ENCODE measurements around the gene TRIM2. TPM values are rescaled to one million over a fixed set of nuclear protein-coding genes. Genes with fewer than 3 reads are reported as not detected.

Gene TRIM2
- total RNA-seq, 1 donor from 2014 or later: 13.9 TPM

DNA sequence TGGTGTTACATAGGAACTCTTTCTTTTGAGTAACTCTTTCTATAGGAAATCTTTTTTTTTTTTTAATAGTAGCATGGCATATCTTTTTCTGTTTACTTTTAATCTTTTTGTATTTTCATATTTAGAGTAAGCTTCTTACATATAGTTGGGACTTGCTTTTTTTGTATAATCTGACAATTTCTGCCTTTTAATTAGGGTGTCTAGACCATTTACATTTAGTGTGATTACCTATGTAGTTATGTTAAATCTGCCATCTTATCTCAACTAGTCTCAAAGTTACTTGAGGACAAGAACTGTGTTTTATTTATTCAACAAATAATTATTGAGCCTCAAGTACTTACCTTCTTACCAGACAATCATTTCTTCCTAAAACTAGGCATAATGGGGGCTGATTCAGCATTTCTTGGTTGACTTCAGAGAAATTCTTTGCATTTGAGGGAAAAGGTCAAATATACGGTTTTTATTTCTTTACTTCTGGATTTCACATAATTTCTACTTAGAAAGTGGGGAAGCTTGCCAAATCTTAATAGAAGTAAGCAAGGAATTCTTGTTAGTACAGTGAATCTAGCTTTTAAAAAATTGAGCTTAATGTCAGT, 168.8 kb downstream of the TRIM2 start:
- no peak for DNase-seq (ENCODE audit: low read depth in 2 of 2)

DNA sequence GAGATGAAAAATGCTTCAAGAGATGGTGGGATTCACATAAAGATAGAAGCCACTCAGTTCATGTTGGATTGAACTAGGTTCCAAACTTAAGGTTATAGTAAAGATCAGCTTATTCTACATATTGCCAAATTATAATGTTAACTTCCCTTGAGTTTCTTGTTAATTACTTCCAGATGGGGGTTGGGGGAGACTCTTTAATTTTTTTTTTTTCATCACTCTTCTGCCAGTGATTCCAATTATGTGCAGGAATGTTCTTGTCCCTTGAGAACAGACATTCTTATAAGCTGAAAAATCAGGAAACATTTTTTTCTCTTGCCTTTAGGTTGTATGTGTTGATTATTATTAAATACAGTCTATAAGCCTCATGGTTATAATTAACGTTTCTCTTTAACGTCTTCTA, 170.2 kb downstream of the TRIM2 start:
- no peak for DNase-seq (ENCODE audit: low read depth in 2 of 2)

DNA sequence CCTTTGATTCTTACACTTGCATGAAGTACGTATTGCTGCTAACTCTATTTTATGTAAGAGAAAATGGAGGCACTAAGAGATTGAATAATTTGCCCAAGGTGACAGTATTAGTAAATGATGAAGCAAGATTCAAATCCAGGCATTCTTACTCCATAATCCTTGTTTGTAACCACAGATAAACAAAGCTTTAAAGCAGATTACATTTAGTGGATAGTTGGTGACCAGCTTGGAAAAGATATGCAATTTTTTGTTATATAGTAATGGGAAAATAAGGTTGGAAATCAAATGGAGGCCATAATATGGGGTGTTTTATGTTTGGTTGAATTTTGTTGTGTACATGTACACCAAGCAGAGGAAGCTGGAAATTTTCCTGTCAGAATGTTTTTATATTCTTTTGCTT, 171.1 kb downstream of the TRIM2 start:
- no peak for DNase-seq (ENCODE audit: low read depth in 2 of 2)

DNA sequence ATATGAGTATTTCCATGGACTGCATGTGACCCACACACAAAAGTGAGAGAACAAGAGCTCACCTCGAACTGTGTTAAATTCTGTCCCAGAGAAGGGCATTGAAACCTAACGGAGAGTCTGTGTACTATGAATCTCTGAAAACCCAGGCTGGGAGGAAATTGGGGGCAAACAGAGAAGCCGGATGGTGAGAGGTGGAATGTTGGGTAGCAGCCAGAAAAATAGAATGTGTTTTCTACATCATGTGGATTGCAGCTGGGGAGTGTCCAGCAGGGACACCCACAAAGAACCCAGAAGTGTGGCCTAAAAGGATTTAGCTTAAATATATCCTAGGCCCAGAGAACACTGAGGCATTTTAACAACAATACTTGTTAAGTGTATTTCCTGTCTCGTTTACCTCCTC, 178.9 kb downstream of the TRIM2 start:
- peak; percentile 74 to 86 for DNase-seq (ENCODE audit: low read depth in 2 of 2)

DNA sequence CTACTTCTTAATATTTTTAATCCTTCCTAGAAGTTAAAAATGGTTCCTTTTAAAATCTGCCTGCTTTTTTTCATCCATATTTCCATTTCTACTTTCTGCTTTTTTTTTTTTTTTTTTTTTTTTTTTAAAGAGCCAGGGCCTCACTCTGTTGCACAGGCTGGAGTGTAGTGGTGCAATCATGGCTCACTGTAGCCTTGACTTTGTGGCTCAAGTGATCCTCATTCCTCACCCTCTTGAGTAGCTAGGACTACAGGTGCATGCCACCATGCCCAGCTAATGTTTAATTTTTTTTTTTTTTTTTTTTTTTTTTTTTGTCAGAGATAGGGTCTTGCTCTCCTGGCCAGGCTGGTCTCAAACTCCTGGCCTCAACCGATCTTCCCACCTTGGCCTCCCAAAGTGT, 179.9 kb downstream of the TRIM2 start:
- no peak for DNase-seq (ENCODE audit: low read depth in 2 of 2)

DNA sequence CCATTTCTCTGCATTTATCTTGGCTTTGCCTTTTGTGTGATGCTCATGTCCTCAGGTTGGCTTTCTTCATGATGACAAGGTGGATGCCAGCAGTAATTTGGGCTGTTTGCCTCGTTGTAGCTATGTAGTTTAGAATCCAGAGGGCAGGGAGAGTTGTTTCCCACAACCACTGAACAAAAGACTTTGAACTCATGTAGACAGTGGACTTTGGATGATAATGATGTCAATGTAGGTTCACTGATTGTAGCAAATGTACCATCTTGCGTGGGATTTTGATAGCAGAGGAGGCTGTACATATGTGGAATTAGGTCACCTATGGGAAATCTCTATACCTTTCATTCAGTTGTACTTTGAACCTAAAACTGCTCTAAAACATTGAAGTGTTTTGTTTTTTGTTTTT, 181.5 kb downstream of the TRIM2 start:
- no peak for DNase-seq (ENCODE audit: low read depth in 2 of 2)

DNA sequence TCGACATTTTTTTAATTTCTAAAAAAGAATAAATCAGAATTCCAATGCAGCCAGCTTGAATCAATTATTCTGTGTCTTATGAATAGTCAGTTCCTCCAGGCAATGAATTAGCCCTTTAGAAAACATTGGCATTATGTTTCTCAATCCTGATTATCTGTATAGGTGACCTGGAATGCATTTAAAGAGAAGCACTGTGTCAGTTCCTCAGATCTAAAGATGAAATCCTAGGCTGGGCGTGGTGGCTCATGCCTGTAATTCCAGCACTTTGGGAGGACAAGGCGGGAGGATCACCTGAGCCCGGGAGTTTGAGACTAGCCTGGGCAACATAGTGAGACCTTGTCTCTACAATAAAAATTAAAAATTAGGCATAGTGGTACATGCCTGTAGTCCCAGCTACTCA, 183.7 kb downstream of the TRIM2 start:
- no peak for DNase-seq (ENCODE audit: low read depth in 2 of 2)

Other genes starting within 250 kb of the TRIM2 start
- 0.76 and 2.7 TPM in 2 replicates for gene MND1, start 140.2 kb downstream of the TRIM2 start, total RNA-seq

Measured in dermis microvascular lymphatic vessel endothelial cell (primary cell).